ENCODE measurements around the gene TNRC18. TPM values are rescaled to one million over a fixed set of nuclear protein-coding genes. Genes with fewer than 3 reads are reported as not detected.
"Not testable (repeated sequence)": the region's sequence is repeated elsewhere in the genome, so short reads cannot be mapped to it uniquely, and the experiment has no call there.

Gene TNRC18
- total RNA-seq, 1 donor from 2014 or later = 197 TPM

GRCh38 chr7:5322621-5323410 lies 100.8 kb downstream of the TNRC18 start:
- Mint-ChIP-seq H3K9me3 (ENCODE audit: low read depth) (peaks cover 13% of the 10 kb centered on the region), H3K27ac (no peak overlapping the region), H3K4me1 (ENCODE audit: low read depth) (peaks cover 5% of the 10 kb centered on the region), H3K4me3 (ENCODE audit: low read depth) (no peak overlapping the region), H3K27me3 (no peaks in the 10 kb centered on the region), H3K36me3 (ENCODE audit: insufficient read depth) (peaks cover 58% of the 10 kb centered on the region)
- DNase-seq (ENCODE audit: low spot score, unreplicated experiment) = no peak
- TF ChIP-seq CTCF (IDR thresholded peaks at IDR 0.05; ENCODE audit: unreplicated experiment) = no peak

GRCh38 chr7:5320802-5321396 lies 102.7 kb downstream of the TNRC18 start:
- Mint-ChIP-seq H3K27ac (no peak overlapping the region), H3K36me3 (ENCODE audit: insufficient read depth) (peaks cover 55% of the 10 kb centered on the region), H3K4me1 (ENCODE audit: low read depth) (no peaks in the 10 kb centered on the region), H3K4me3 (ENCODE audit: low read depth) (no peak overlapping the region), H3K27me3 (no peaks in the 10 kb centered on the region), H3K9me3 (ENCODE audit: low read depth) (peaks cover 13% of the 10 kb centered on the region)
- no peak for DNase-seq (ENCODE audit: low spot score, unreplicated experiment)
- TF ChIP-seq CTCF (IDR thresholded peaks at IDR 0.05; ENCODE audit: unreplicated experiment) = no peak

GRCh38 chr7:5320391-5320790 lies 103.2 kb downstream of the TNRC18 start:
- TF ChIP-seq CTCF (IDR thresholded peaks at IDR 0.05; ENCODE audit: unreplicated experiment) = no peak
- H3K27me3 Mint-ChIP-seq = no peaks in the 10 kb centered on the region
- H3K4me3 Mint-ChIP-seq (ENCODE audit: low read depth) = no peak overlapping the region
- H3K9me3 Mint-ChIP-seq (ENCODE audit: low read depth) = peaks cover 13% of the 10 kb centered on the region
- no peak overlapping the region for H3K27ac Mint-ChIP-seq
- no peak for DNase-seq (ENCODE audit: low spot score, unreplicated experiment)
- peaks cover 57% of the 10 kb centered on the region for H3K36me3 Mint-ChIP-seq (ENCODE audit: insufficient read depth)
- no peaks in the 10 kb centered on the region for H3K4me1 Mint-ChIP-seq (ENCODE audit: low read depth)

GRCh38 chr7:5318613-5319012 lies 105.0 kb downstream of the TNRC18 start:
- H3K4me1 Mint-ChIP-seq (ENCODE audit: low read depth); DNase-seq (ENCODE audit: low spot score, unreplicated experiment); H3K4me3 Mint-ChIP-seq (ENCODE audit: low read depth); H3K27me3 Mint-ChIP-seq; H3K27ac Mint-ChIP-seq: not testable (repeated sequence)
- peaks cover 13% of the 10 kb centered on the region for H3K9me3 Mint-ChIP-seq (ENCODE audit: low read depth)
- peaks cover 50% of the 10 kb centered on the region for H3K36me3 Mint-ChIP-seq (ENCODE audit: insufficient read depth)

GRCh38 chr7:5315761-5316160 lies 107.9 kb downstream of the TNRC18 start:
- peaks cover 41% of the 10 kb centered on the region for H3K36me3 Mint-ChIP-seq (ENCODE audit: insufficient read depth)
- no peak for DNase-seq (ENCODE audit: low spot score, unreplicated experiment)
- H3K27ac Mint-ChIP-seq = no peak overlapping the region
- H3K4me1 Mint-ChIP-seq (ENCODE audit: low read depth) = no peaks in the 10 kb centered on the region
- H3K27me3 Mint-ChIP-seq = no peaks in the 10 kb centered on the region
- no peak for TF ChIP-seq CTCF (IDR thresholded peaks at IDR 0.05; ENCODE audit: unreplicated experiment)
- H3K9me3 Mint-ChIP-seq (ENCODE audit: low read depth) = peaks cover 13% of the 10 kb centered on the region
- H3K4me3 Mint-ChIP-seq (ENCODE audit: low read depth) = no peak overlapping the region

GRCh38 chr7:5314864-5315263 lies 108.8 kb downstream of the TNRC18 start:
- Mint-ChIP-seq H3K27ac (no peak overlapping the region), H3K9me3 (ENCODE audit: low read depth) (peaks cover 12% of the 10 kb centered on the region), H3K4me1 (ENCODE audit: low read depth) (no peaks in the 10 kb centered on the region), H3K4me3 (ENCODE audit: low read depth) (no peak overlapping the region), H3K36me3 (ENCODE audit: insufficient read depth) (peaks cover 35% of the 10 kb centered on the region), H3K27me3 (no peaks in the 10 kb centered on the region)
- no peak for TF ChIP-seq CTCF (IDR thresholded peaks at IDR 0.05; ENCODE audit: unreplicated experiment)
- DNase-seq (ENCODE audit: low spot score, unreplicated experiment) = no peak

GRCh38 chr7:5313076-5313885 lies 110.4 kb downstream of the TNRC18 start:
- not testable (repeated sequence) for H3K4me1 Mint-ChIP-seq (ENCODE audit: low read depth); H3K4me3 Mint-ChIP-seq (ENCODE audit: low read depth); H3K9me3 Mint-ChIP-seq (ENCODE audit: low read depth); H3K27me3 Mint-ChIP-seq; DNase-seq (ENCODE audit: low spot score, unreplicated experiment); H3K27ac Mint-ChIP-seq
- peaks cover 22% of the 10 kb centered on the region for H3K36me3 Mint-ChIP-seq (ENCODE audit: insufficient read depth)
